ENCODE results near the gene HS2ST1.
"Not testable (repeated sequence)": the region's sequence is repeated elsewhere in the genome, so short reads cannot be mapped to it uniquely, and the experiment has no call there.

Gene HS2ST1
- total RNA-seq, result 21.1 to 30.6 reads per million in 2 experiments

DNA sequence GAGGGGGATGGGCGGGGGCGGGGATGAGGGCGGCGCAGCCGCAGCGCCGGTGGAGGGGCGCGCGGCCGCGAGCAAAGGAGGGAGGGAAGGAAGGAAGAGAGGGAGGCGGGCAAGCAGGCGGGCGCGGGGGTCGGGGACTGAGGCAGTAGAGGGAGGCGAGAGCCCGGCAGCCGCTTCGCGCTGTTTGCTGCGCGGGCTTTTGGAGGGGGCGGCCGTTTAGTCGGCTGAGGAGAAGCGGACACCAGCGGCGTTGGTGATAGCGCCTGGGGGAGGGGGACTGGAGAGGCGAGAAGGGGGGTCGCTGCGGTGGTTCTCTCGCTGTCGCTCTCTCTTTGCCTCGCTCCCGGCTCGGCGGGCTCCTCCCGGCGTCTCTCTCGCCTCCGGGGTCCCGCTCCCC, at the start of gene HS2ST1:
HS2ST1 (plus strand) TSS at position 35 of the 397 bp plus-strand sequence.
- DNase-seq (ENCODE audit: low read depth), result no peak

DNA sequence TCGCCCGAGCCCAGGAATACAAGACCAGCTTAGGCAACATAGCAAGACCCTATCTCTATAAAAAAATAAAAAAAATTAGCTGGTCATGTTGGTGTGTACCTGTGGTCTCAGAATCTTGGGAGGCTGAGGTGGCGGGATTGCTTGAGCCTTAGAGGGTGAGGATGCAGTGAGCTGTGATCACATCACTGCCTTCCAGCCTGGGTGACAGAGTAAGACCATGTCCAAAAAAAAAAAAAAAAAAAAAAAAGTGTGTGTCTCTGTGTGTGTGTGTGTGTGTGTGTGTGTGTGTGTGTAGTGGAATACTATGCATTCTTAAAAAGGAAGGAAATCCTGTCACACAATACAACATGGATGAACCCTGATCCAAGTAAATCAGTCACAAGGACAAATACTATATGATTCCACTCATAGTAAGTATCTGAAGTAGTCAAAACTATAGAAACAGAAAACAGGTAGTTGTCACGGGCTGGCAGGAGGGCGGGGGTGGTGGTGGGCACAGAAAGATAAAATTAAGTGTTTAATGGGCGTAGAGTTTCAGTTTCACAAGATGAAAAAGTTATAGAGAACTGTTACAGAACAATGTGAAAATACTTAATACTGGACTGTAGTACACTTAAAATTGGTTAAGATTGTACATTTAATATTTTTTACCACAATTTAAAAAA, 48.3 kb upstream of the HS2ST1 start:
- no peak for DNase-seq (ENCODE audit: low read depth)

DNA sequence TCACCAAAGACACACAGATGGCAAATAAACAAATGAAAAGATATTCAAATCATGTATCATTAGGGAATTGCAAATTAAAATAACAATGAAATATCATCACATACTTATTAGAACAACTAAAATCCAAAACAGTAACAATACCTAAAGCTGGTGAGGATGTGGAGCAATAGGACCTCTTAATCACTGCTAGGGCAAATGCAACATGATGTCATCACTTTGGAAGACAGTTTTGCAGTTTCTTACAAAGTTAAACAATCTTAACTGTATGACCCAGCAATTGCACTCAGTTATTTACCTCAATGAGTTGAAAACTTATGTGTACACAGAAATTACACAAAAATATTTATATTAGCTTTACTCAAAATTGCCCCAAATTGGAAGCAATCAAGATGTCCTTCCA, 47.8 kb upstream of the HS2ST1 start:
- DNase-seq (ENCODE audit: low read depth), result no peak

DNA sequence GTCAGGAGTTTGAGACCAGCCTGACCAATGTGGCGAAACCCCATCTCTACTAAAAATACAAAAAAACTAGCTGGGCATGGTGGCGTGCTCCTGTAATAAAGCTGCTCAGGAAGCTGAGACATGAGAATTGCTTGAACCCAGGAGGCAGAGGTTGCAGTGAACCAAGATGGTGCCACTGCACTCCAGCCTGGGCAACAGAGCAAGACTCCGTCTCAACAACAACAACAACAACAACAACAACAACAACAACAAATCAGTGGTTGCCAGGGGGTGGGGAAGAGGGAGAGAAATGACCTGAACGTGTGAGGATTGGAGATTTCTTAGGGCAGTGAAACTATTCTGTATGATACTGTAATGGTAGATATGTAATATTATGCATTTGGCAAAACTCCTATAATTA, 47.2 kb upstream of the HS2ST1 start:
- not testable (repeated sequence) for DNase-seq (ENCODE audit: low read depth)

DNA sequence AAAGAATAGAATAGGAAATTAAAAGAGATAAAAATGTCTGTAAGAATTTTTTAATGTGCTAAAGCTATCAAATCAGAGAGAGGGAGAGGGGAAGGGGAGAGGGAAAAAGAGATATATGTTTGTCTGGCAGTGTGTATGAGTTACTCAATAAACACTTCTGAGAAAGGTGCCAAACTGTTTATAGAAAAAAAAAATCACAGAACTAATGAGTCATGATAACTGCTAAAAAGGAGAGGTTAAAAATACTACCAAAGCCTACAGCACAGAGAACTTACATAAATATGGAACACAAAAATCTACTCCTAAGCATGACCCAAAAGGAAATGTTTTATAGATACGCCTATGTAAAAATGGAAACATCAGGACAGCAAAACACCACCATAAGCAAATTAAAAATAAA, 46.0 kb upstream of the HS2ST1 start:
- no peak for DNase-seq (ENCODE audit: low read depth)

DNA sequence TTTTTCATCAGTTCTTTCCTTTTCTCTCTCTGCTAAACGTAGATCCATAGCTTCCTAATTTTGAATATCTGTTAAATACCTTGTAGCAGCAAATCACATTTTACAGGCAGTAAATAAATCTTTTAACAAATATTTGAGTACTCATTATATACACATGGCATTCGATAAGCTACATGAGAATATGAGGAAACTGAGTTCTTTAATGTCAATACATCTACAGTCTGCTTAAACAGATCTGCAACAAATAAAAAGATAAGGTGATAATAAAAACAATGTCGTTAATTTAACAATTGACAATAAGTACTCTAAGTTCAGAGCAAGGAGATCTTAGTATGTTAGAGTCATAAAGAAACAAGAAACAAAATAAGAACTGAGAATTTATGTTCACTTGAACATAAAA, 43.4 kb upstream of the HS2ST1 start:
- no peak for DNase-seq (ENCODE audit: low read depth)

DNA sequence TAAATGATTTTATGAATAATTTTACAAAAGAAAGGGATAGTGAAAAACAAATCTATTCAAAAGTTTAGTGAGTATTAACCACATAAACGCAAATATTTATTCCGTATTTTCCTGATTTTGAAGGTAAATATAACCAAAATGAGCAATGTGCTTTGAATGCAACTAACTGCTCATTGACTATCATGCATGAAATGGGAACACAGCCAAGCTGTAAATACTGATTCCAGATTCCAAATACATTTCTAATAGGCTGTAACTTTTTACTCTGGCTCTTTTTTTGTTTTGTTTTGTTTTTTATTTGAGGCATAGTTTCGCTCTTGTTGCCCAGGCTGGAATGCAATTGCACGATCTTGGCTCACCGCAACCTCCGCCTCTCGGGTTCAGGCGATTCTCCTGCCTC, 42.3 kb upstream of the HS2ST1 start:
- DNase-seq (ENCODE audit: low read depth), result no peak

DNA sequence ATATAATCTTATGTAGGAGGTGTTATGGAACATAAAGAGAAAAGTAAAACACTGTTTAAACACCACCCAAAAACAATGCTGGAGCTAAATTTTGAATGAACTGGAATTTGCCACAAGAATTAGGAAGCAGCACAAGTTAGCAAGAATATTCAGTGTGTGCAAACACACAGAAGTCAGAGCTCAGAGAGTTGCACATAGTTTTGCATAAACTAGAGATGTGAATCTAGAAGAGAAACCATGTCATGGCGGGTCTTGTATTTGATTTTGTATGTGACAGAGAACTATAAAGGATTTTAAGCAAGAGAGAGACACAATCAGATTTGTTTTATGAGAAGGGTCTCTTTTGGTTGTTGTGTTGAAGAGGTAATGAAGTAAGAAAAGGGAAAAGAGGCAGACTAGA, 38.7 kb upstream of the HS2ST1 start:
- DNase-seq (ENCODE audit: low read depth), result no peak

DNA sequence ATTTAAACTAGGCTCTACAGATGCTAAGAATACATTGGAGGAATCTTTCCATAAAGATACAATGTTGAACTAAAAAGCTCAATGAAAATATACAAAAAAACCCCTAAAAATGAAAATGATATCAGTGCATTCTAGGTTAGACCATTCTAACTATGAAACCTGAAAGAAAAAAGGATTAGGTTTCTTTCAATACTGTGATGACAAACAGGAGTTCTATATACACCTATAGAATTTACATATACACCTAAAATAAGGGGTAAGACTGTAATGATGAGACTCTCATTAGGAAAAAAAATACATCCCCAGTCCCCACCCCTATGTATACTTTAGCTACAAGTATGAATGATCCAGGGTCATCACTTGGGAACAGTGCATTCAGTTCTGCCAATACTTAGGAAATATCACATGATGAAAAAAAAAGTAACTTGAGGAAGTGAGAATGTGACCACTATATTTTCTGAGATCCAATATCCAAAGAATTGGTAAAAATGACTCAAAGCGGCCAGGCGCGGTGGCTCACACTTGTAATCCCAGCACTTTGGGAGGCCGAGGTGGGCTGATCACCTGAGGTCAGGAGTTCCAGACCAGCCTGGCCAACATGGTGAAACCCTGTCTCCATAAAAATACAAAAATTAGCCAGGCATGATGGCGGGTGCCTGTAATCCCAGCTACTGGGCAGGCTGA, 26.8 kb upstream of the HS2ST1 start:
- no peak for DNase-seq (ENCODE audit: low read depth)

DNA sequence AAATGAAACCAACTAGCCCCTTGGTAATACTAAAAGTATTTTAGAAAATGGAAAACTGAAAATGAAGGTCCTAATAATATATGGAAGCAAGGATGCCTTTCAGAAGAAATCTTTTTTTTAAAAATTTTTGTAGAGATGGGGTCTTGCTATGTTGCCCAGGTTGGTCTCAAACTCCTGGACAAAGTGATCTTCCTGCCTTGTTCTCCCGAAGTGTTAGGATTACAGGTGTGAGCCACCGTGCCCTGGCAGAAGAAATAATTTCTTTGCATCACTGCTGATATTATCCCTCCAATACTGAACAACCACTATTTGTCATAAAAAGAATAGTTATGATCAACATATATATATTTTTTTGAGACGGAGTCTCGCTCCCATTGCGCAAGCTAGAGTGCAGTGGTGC, 26.1 kb upstream of the HS2ST1 start:
- DNase-seq (ENCODE audit: low read depth), result no peak

DNA sequence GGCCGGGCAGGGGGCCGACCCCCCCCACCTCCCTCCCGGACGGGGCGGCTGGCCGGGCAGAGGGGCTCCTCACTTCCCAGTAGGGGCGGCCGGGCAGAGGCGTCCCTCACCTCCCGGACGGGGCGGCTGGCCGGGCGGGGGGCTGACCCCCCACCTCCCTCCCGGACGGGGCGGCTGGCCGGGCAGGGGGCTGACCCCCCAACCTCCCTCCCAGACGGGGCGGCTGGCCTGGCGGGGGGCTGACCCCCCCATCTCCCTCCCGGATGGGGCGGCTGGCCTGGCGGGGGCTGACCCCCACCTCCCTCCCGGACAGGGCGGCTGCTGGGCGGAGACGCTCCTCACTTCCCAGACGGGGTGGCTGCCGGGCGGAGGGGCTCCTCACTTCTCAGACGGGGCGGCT, 15.0 kb upstream of the HS2ST1 start:
- DNase-seq (ENCODE audit: low read depth), result not testable (repeated sequence)

DNA sequence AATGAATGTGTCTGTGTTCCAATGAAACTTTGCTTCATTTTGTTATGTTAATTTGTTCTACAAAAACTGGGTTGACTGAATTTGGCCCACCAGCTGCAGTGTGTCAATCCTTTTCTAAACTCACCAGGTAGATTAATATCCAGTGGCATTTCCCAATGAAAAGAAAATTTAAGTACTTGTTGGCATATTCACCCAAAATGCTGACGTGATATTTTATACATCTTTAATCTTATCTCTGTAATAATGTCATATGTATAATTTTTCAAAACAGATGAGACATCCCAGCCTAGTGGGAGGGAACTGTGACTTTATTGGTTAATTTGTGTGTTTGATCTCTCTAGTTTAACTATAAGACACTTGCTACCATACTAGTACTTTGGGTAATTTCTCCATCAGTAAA, 8.6 kb upstream of the HS2ST1 start:
- DNase-seq (ENCODE audit: low read depth), result no peak

DNA sequence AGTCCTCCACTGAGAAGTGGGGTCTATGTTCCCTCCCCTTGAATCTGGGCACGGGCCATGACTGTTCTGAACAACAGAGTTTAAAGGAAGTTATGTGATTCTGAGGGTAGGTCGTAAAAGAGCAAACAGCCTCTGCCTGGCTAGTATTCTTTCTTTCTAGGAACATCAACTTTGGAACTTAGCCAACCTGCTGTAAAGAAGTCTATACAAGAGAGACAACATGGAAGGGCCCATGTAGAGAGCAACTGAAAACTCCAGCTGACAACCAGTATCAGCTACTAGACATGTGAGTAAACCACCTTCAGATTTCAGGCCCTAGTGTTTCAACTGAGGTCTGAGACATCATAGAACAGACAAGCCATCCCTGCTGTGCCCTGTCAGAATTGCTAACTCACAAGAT, 8.0 kb upstream of the HS2ST1 start:
- no peak for DNase-seq (ENCODE audit: low read depth)

DNA sequence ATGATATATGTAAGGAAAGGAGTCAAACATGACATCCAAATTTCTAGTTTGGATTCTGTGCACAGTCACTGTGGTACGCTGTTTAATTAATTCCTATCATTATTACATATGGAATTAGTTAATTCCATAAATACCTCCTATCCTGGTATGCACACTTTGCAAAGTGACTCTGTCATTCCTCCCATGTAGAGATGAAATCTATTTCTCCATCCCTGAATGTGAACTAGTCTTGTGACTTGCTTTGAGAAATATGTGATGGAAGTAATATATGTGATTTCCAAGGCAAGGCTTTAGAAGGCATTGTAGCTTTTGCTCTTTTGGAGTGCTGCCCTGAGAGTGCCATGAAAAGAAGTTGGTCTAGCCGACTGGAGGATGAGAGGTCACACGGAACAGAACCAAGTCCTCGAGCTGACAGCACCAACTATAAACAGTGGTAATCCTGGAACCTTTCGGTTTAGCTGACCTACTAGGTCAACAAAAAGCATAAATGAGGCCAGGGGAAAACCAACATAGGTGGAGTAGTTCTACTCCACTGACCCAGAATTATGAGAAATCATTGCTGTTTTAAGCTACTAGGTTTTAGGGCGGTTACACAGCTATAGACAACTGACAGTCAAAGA, 2.0 kb upstream of the HS2ST1 start:
- DNase-seq (ENCODE audit: low read depth), result no peak

DNA sequence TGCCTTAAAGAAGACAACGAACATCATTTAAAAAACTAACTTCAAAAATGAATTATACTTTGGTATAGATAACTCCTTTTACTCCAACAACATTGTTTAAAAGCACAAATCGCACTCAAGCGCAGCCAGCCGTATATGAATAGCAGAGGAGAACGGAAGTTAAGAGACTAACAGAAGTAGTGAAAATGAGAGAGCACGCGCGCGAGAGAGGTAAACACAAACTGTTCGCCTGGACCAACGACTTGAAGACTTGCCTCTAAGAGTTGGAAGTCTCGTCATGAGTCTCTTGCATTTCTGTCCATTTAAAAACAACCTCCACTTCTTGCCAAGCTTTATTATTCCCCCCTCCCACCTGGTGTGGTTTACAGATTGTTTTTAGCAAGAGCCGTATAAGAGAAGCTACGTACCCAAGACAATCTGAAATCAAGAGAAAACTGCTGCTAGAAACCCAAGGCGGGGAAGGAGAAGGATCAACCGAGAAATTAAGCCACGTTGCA, 988 bp upstream of the HS2ST1 start:
- peak; percentile 12 for DNase-seq (ENCODE audit: low read depth)

DNA sequence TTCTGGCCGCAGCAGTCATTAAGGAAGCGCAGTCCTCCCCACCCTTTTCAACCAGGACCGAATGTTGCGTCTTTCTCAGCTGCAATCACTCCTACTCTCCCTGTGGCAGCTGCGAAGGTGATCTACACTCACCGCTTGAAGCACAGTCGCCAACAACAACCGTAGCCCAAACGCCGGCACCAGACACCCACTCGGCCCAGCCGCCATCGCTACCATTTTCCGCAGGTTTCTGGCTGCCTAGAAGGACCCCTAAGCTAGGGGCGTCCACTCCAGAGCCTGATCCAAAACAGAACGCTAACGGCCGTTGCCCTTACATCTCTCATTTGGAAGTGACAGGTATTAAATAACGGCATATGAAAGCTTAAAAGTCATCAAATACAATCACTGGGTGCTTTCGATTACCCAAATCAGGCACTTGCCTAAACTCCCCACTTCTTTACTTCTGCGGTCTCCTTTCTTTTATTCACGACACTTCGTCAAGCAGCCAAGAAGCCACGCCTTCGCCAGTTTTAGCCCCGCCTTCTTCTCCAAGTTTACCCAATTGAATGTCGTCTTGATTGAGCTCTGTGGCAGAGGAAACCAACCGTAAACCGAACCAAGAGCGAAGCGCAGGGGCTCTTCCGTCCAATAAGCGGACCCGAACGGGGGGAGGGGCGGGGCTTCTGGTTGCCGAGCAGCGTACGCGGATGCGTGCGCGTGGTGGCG, 387 bp upstream of the HS2ST1 start, which contains the start of gene SELENOF:
SELENOF (minus strand) TSS at position 231 of the 705 bp plus-strand sequence; CDS start at position 216, 15 bp downstream.
- DNase-seq (ENCODE audit: low read depth), result peak; percentile 98

DNA sequence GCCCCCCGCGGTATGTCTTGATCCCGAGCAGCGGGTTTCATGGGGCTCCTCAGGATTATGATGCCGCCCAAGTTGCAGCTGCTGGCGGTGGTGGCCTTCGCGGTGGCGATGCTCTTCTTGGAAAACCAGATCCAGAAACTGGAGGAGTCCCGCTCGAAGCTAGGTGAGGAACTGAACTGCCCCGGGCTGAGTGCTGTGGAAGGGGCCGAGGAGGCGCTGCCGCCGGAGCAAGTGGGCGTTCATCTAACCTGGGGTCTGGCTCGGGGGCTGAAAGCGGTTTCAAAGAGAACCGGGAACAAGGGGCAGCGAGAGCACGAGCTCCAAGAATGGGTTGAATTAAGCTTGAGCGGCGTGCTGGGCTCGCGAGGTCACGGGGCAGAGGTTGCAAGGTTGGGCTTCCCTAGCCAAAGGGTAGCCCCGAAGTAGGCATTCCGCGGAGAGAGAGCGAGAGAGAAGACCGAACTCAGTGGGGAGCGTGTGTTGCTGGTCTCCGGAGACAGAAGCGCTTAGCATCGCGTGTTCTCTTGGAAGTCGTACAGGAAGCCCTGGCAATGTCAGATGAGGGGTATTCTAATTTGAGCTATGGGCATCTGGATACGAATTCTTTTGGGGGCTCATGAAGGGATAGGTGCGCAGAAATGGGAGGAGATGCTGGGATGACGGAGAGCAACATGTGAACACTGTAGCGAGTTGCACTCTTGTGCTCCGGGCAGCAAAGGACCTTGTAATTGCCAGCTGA, 732 bp downstream of the HS2ST1 start:
- peak; percentile 27 for DNase-seq (ENCODE audit: low read depth)

DNA sequence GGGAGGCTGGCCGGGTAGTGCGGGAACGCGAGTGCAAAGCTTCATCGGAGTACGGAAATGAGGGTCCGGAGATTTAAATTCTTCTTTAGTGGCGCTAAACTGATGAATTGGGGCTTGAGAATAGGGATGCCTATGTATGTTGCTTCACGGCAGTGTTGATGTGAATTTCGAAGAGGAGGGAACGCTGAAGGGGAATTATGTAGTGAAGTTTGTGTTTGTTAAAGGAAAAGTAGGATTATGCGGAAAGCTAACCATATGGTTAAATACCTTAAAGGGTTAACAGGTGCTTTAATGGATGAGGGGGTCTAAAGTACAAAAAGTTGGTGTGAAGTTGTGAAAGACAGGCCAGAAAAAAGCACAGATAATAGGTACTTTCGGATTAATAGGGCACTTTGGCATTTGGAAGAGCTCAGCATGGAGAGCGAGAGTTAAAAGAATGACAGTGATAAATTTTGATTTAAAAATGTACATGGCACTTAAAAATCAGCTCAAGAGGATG, 1.4 kb downstream of the HS2ST1 start:
- no peak for DNase-seq (ENCODE audit: low read depth)

DNA sequence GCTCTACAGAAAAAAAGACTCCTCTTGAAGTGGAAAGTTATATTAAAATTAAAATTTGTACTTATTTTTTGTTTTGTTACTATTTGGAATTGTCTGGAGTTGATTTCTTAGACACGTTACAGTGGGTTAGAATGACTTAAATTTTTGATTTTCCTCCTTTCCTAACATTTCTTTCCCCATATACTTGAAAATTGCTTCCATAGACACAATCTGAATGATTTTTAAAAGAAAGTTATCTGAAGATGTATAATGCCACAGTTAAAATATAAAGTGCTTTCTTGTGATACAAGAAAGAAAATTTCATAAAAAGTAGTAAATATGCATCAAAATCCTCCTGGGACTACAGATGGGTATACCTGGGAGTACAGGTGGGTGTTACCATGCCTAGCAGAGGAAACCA, 2.3 kb downstream of the HS2ST1 start:
- no peak for DNase-seq (ENCODE audit: low read depth)

DNA sequence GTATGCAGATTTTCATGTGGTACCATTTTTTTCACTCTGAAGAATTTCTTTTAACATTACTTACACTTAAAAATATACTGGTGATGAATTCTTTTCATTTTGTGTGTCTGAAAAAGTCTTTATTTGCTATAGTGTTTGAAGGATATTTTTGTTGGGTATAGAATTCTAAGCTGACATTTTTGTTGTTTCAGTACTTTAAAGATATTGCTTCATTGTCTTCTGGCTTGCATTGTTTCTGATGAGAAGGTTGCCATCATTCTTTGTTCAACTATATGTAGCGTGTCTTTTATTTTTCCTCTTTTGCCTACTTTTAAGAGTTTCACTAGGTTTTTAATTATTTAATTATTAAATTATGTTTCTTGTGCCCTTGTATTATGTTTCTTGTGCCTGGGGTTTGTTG, 8.0 kb downstream of the HS2ST1 start:
- DNase-seq (ENCODE audit: low read depth), result no peak

DNA sequence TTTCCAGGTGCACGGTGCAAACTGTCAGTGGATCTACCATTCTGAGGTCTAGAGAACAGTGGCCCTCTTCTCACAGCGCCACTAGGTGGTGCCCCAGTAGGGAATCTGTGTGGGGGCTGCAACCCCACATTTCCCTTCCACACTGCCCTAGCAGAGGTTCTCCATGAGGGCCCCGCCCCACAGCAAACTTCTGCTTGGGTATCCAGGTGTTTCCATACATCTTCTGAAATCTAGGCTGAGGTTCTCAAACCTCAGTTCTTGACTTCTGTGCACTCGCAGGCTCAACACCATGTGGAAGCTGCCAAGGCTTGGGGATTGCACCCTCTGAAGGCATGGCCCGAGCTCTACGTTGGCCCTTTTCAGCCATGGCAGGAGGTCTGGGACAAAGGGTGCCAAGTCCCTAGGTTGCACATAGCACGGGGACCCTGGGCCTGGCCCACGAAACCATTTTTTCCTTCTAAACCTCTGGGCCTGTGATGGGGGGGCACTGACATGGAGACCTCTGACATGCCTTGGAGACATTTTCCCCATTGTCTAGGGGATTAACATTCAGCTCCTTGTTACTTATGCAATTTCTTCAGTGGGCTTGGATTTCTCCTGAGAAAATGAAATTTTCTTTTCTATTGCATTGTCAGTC, 10.0 kb downstream of the HS2ST1 start:
- no peak for DNase-seq (ENCODE audit: low read depth)

Measured in T follicular helper cell (primary cell).